ENCODE results near the gene STX19. TPM values are rescaled to one million over a fixed set of nuclear protein-coding genes. Genes with fewer than 3 reads are reported as not detected.

STX19 gene, protein sequence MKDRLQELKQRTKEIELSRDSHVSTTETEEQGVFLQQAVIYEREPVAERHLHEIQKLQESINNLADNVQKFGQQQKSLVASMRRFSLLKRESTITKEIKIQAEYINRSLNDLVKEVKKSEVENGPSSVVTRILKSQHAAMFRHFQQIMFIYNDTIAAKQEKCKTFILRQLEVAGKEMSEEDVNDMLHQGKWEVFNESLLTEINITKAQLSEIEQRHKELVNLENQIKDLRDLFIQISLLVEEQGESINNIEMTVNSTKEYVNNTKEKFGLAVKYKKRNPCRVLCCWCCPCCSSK
- total RNA-seq (2014; rRNA removed; shearing (Covaris generic)) = not detected in 2 replicates

DNA sequence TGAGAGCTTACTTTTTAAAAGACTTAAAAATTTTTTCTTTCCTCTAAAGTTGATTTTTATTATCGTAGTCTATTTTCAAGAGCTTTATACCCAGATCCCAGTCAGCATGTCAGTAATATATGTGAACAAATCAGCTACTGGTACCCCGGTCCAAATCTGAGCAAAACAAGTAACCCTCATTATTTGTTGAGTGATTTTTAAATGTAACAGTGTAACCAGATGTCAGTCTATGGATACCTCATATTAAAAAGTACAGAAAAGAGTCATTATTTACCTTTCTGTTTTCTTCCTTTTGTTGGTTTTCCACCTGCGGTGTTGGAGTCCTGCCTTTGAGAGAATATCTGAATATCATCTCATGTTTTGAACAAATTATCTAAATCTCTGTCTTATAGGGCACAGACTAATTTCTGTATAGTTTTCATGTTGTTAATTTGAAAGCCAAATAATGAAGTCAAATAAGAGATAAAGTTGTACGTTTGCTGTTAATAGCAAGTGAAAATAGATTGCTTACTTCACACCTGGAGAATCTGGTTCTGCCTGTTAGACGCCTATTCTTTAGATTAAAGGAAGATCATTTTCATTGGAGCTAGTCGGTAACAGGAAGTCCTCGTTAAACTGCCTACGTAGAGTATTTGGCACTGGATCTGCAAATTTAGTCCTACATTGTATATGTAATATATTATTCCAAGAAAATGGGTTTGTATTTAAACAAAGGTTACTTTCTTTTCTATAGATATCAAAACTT, at the start of gene STX19:
Gene STX19 (minus strand): TSS at position 505 of the 745 bp plus-strand sequence. CDS start 13,328 bp downstream, outside the sequence.
- no peak for DNase-seq

DNA sequence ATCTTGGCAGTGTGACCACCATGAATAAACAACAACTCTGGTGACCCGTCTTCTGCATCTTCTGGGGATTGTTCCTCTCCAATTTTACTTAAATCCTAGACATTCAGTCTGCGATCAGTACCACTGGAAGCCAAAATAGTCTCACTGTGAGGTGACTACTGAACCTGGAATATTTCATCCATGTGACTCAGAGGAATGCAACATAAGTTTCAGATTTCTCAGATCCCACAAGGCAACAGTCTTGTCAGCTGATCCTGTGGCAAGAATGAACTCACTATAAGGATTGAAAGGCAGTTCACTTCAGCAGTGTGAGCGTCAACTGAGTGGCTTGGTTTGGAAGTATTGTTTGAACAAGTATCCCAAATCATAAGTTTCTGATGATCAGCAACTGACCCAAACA, 47.7 kb upstream of the STX19 start:
- no peak for DNase-seq
- H3K36me3 ChIP-seq (replicated peaks; ENCODE audit: control insufficient read depth, insufficient read depth, low read length) = peaks cover 1% of the 10 kb centered on the region; the same call in 1 of the 2 replicates
- no peaks in the 10 kb centered on the region for H3K27me3 ChIP-seq (ENCODE audit: control insufficient read depth, insufficient read depth, low read length)
- no peak overlapping the region for H3K4me3 ChIP-seq (ENCODE audit: insufficient read depth, low read depth, low read length)

More for the DNA sequence above, at the start of gene STX19:
- H3K4me3 ChIP-seq (ENCODE audit: insufficient read depth, low read depth, low read length) = no peak within 1 kb of the TSS
- H3K36me3 ChIP-seq (replicated peaks; ENCODE audit: control insufficient read depth, insufficient read depth, low read length) = no peaks in the 10 kb centered on the region; the same call in 1 of the 2 replicates
- H3K27me3 ChIP-seq (ENCODE audit: control insufficient read depth, insufficient read depth, low read length) = no peaks in the 10 kb centered on the region

DNA sequence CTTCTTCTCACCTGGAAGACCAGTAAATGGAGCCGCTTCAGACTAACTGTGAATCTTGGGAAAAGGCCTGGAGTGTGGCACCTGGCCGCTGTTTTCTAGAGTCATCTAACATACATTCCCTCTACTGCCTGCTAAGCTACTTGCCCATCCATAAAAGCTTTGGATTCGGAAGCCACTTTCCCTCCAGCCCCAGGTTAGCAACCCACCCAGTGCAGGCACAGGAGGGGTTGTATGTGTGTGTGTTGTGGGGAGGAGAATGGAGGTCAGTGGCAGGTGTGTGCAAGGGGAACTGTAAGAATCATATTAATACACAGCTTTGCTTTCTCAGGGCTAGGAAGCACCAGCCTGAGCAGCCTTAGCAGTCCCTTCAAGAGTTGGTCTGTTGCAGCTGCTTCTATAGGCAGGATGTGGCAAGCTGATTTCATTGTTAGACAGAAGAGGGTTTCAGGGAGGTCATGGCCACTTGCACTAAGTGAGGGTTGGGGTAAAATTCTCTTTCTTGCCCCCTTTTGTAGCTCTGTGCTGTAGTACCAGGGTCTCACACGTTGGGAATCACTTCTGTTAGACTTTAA, 43.4 kb upstream of the STX19 start:
- no peak overlapping the region for H3K4me3 ChIP-seq (ENCODE audit: insufficient read depth, low read depth, low read length)
- no peaks in the 10 kb centered on the region for H3K27me3 ChIP-seq (ENCODE audit: control insufficient read depth, insufficient read depth, low read length)
- DNase-seq = no peak
- peaks cover 1% of the 10 kb centered on the region; the same call in 1 of the 2 replicates for H3K36me3 ChIP-seq (replicated peaks; ENCODE audit: control insufficient read depth, insufficient read depth, low read length)

DNA sequence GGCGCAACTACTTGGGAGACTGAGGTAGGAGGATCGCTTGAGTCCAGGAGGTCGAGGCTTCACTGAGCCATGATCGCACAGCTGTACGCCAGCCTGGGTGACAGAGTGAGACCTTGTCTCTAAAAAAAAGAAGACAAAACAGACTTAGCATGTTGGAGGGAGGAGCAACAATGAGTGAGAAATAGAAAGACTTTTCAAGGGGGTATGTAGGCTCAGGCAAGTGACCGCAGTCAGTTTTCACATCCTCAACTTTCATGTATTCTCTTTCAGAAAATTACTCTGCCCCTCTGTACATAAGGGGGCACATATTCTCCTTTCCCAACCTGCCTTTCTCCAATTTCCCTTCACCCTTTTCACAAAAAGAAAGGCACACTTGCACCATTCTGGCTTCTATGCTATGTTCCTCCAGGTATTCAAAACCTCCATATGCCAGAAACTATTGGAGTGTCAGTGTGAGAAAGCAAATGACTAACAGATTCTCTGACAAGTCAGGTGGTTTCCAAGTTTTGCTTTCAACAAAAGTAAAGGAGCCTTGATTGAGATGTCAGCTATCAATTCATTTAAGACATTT, 42.0 kb upstream of the STX19 start:
- no peaks in the 10 kb centered on the region for H3K27me3 ChIP-seq (ENCODE audit: control insufficient read depth, insufficient read depth, low read length)
- H3K4me3 ChIP-seq (ENCODE audit: insufficient read depth, low read depth, low read length) = no peak overlapping the region
- H3K36me3 ChIP-seq (replicated peaks; ENCODE audit: control insufficient read depth, insufficient read depth, low read length) = 0 out of 2 replicates have a peak, but pooled peaks cover 1% of the 10 kb centered on the region
- DNase-seq = no peak

DNA sequence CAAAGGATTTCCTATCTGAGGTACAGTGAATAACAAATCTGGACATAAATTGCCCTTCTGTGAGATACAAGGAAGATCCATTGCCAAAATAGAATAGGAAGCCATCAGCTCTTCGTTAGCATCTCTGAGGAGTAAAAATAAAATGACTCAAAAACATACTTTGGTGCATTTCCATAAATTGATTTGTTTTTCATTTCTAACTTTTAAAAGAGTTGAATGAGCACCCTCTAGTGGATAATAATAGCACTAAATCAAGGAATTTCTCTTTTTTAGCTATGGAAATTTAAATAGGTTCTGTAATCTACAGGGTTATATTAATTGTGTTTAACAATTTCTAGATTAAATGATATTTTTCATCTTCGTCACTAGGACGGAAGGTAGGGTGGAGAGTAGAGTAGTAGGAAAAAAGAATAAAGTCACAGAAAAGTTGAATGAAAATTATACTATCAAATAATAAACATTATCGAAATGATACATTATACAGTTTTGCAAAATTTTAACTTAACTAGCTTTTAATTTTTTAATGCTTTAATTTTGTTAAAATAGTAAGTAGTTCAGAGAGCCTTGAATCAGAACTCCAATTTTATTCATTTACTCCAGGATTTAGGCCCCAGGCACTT, 40.9 kb upstream of the STX19 start:
- Histone ChIP-seq H3K36me3 (replicated peaks; ENCODE audit: control insufficient read depth, insufficient read depth, low read length) (0 out of 2 replicates have a peak, but pooled peaks cover 1% of the 10 kb centered on the region), H3K4me3 (ENCODE audit: insufficient read depth, low read depth, low read length) (no peak overlapping the region), H3K27me3 (ENCODE audit: control insufficient read depth, insufficient read depth, low read length) (no peaks in the 10 kb centered on the region)
- no peak for DNase-seq

DNA sequence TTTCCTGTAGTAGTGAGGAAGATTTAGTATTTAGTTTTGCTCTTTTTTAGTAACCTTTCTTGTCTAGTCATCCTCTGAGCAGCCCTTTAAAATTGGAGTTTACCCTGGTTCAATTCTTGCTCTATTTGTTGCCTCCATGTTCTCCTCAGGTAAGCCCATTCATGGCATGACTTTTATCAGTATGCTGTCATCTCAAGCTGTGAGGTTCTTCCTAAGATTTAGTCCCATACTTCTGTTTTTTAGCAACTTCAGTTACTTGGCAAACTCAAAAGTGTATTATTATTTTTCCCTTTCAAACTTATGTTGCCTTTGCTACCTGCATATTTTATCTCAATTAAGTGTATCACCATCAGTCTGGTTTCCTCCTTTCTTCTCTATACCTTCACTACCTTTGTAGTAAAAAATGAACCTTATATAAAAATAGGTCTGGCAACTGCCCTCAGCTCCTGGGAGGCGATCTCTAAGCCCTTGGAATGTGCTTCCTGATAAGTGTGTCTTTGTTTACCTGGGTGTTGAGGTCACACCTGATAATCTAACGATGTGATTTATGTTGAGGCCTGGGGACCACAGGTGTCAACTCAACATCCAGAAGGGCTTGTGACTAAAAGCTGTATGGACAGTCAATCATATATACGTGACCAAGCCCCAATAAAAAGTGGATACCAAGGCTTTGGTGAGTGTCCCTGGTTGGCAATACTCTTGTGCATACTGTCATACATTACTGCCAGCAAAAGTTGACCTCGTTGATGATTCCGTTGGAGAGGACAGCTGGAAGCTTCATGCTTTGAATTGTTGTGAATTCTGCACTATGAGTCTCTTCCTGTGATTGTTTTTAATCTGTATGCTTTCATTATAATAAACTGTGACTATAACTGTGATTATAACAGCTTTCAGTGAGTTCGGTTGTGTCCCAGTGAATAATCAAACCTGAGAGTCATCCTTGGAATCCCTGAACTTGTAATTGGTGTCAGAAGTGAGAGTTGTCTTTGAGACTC, 38.4 kb upstream of the STX19 start:
- DNase-seq = no peak
- H3K4me3 ChIP-seq (ENCODE audit: insufficient read depth, low read depth, low read length) = no peak overlapping the region
- no peaks in the 10 kb centered on the region for H3K27me3 ChIP-seq (ENCODE audit: control insufficient read depth, insufficient read depth, low read length)
- 0 out of 2 replicates have a peak, but pooled peaks cover 1% of the 10 kb centered on the region for H3K36me3 ChIP-seq (replicated peaks; ENCODE audit: control insufficient read depth, insufficient read depth, low read length)

DNA sequence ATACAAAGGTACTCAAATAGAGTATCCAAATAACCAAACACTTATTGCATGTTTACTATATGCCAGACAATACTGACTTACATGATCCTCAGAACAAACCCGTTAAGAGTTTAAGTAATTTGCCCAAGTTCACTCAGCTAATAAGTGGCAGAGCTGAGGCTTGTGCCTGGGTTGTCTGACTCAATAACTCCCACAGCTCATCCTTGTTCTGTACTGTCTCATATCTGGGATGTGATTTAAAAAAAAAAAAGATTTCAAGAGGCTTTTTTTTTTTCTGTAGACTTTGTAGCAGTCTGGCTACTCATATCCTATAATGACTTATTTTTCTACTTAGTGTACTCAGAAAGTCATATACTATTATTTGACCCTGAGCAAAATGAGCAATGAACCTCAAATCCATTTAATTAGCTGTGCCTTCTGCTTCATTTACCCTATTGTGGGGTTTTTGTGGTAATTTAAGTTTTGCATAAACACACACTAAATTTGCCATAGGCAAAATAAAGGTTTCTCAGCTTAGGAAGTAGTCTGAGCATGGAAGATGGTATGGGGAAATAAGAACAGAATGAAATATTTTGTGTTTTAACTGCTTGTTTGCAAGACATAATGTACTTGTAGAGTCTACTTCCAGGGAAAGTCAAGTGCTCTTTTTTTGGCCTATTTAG, 37.6 kb upstream of the STX19 start:
- Histone ChIP-seq H3K36me3 (replicated peaks; ENCODE audit: control insufficient read depth, insufficient read depth, low read length) (no peaks in the 10 kb centered on the region), H3K27me3 (ENCODE audit: control insufficient read depth, insufficient read depth, low read length) (no peaks in the 10 kb centered on the region), H3K4me3 (ENCODE audit: insufficient read depth, low read depth, low read length) (no peak overlapping the region)
- DNase-seq = no peak

DNA sequence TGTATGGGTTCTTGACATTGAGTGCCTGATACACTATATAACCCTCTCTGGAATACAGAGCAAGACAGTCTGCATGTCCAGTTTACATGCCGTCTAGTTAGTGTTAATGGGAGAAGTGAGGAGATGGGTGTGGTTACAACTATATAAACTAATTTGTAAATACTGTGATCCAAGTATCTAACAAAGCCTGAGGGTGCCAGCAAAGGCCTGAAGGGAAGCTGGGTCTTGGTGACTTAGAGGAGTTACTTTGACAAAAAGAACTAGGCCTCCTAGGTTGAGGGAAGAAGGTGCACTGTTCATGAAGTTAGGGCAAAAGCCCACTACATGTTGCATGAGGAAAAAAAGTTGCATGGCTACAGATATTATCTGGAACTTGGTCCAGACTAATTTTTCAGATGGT, 36.7 kb upstream of the STX19 start:
- DNase-seq = no peak
- Histone ChIP-seq H3K36me3 (replicated peaks; ENCODE audit: control insufficient read depth, insufficient read depth, low read length) (no peaks in the 10 kb centered on the region), H3K27me3 (ENCODE audit: control insufficient read depth, insufficient read depth, low read length) (no peaks in the 10 kb centered on the region), H3K4me3 (ENCODE audit: insufficient read depth, low read depth, low read length) (no peak overlapping the region)

DNA sequence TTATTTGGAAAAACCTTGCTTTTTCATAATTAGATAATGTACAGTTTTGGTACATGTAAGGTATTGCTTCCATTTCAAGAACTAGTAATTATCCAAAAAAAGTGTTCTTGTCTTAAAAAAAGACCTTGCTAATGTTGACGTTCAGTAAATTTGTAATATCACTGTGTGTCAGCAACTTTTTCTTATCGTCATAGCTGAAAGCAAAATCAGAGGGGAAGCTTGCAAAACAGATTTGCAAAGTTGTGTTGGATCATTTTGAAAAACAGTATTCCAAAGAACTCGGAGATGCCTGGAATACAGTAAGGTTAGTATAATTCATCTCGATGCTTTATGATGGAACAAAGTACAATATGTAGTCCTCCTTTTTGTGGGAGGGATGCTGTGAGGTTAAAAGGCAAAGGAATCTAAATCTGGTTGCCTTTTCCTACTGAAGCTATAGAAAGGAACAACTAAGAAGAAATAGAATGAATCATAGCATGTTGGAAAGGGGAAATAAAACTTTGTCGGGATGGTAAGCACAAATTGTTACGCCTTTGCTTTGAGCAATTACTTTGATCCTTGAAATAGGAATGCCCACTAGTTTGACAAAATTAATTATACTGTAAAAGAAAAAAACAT, 36.0 kb upstream of the STX19 start:
- no peaks in the 10 kb centered on the region for H3K36me3 ChIP-seq (replicated peaks; ENCODE audit: control insufficient read depth, insufficient read depth, low read length)
- no peak for DNase-seq
- H3K27me3 ChIP-seq (ENCODE audit: control insufficient read depth, insufficient read depth, low read length) = no peaks in the 10 kb centered on the region
- H3K4me3 ChIP-seq (ENCODE audit: insufficient read depth, low read depth, low read length) = no peak overlapping the region

DNA sequence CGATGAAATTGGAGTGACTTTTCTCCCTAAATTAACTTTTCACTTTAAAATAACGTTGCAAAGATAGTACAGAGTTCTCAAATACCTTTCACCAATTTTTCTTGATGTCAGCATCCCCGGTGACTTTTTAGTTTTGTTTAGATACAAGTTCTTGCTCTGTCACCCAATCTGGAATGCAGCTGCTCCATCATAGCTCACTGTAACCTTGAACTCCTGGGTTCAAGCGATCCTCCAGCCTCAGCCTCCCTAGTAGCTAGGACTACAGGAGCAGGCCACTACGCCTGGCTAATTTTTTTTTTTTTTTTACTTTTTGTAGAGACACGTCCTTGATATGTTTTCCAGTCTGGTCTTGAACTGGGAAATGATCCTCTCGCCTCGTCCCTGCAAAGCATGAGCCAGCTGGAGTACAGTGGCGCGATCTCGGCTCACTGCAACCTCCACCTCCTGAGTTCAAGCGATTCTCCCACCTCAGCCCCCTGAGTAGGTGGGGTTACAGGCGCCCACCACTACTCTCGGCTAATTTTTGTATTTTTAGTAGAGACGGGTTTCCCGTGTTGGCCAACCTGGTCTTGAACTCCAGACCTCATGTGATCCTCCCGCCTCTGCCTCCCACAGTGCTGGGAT, 35.2 kb upstream of the STX19 start:
- DNase-seq = no peak

DNA sequence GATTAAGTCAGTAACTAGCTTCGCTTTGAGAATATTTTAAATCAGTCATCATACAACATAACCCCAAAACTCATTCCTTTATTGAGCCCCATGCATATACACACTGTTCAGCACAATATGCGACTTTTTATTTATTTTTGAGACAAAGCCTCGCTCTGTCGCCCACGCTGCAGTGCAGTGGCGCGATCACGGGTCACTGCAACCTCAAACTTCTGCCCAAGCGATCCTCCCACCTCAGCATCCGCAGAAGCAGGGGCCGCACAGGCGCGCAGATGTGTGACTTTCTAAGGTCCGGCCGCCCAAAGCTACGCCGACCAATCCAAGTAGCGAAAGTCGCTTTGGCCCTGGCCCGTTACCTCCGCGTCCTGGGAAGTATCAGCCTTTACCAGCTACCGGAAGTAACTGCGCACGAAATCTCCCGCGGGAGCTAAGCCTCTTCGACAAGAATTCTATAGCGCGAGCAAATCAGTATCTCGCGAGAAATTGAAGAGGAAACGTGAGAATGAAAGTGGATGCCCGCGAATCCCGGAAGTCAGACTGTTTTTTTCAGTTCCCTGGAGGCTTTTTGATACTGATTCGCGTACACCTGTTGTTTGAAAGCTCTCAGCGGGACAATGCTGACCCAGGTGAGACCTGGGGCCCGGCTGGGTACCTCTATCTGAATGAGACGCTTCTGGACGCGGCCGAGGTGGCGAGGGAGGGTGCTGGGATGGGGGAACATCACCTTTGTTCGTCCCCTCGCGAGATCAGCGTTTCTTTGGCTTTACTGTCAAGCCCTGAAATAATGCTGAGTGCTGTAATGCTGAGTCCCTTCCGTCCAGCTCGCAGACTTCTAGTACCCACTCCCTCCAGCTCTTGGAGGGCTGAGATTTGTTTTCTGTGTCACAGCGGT, 34.4 kb upstream of the STX19 start, which contains the start of the genes DHFR2 and NSUN3:
Gene DHFR2 (minus strand): TSS at position 404 of the 892 bp plus-strand sequence. CDS start 1,405 bp downstream, outside the sequence.
Gene NSUN3 (plus strand): TSS at position 549 of the 892 bp plus-strand sequence. CDS start 66 bp downstream, at position 615.
- DNase-seq = peak; percentile 62
- H3K27me3 ChIP-seq (ENCODE audit: control insufficient read depth, insufficient read depth, low read length) = no peaks in the 10 kb centered on the region
- no peaks in the 10 kb centered on the region for H3K36me3 ChIP-seq (replicated peaks; ENCODE audit: control insufficient read depth, insufficient read depth, low read length)
- H3K4me3 ChIP-seq (ENCODE audit: insufficient read depth, low read depth, low read length) = peak within 1 kb of the TSS; percentile 65

More for the DNA sequence above, 35.2 kb upstream of the STX19 start:
- Histone ChIP-seq H3K36me3 (replicated peaks; ENCODE audit: control insufficient read depth, insufficient read depth, low read length) (no peaks in the 10 kb centered on the region), H3K27me3 (ENCODE audit: control insufficient read depth, insufficient read depth, low read length) (no peaks in the 10 kb centered on the region), H3K4me3 (ENCODE audit: insufficient read depth, low read depth, low read length) (peak overlapping the region; percentile 65)
